LNCaP clone FGC (cell line): ENCODE data around the gene IL1RL2.

ENCODE experiments used
- DNase-seq: peaks from one replicate; pipeline ENCODE4 v3.0.0-alpha.2; 2011; ENCODE audit warnings: low read depth
- H3K4me3 ChIP-seq: 2 replicates; pipeline ENCODE4 v1.5.1; 2011; ENCODE audit warnings: mild to moderate bottlenecking, low read depth, low read length, control low read depth
- CTCF ChIP-seq: IDR thresholded peaks from 2 replicates; pipeline ENCODE4 v1.5.1; 2012; ENCODE audit warnings: mild to moderate bottlenecking; ENCODE audit not compliant: control insufficient read depth, insufficient read depth; ENCODE audit errors: extremely low read depth

Gene IL1RL2

GRCh38 chr2:102141970-102142828 is 44.6 kb upstream of the IL1RL2 start, which contains the start of gene IL1R1:
Gene IL1R1, plus strand, starts transcription at chr2:102142746. Its CDS starts 14,979 bp downstream, at chr2:102157725.
- peak within 1 kb of the TSS; percentile 62 for H3K4me3 ChIP-seq
- TF ChIP-seq CTCF, result no peak
- DNase-seq, result no peak

GRCh38 chr2:102142829-102143449 is 43.9 kb upstream of the IL1RL2 start:
- DNase-seq, result no peak
- no peak for TF ChIP-seq CTCF
- peak overlapping the region; percentile 62 for H3K4me3 ChIP-seq

- TF ChIP-seq CTCF, result no peak
- no peak for DNase-seq
- peak overlapping the region; percentile 62 for H3K4me3 ChIP-seq
Measured at GRCh38 chr2:102143450-102143985, 43.3 kb upstream of the IL1RL2 start.

- no peak for TF ChIP-seq CTCF
- no peak for DNase-seq
- H3K4me3 ChIP-seq, result no peak overlapping the region
Measured at GRCh38 chr2:102144128-102144527, 42.7 kb upstream of the IL1RL2 start.

GRCh38 chr2:102145107-102145506 is 41.7 kb upstream of the IL1RL2 start:
- H3K4me3 ChIP-seq, result no peak overlapping the region
- no peak for DNase-seq
- TF ChIP-seq CTCF, result no peak

- no peak for TF ChIP-seq CTCF
- DNase-seq, result no peak
- no peak overlapping the region for H3K4me3 ChIP-seq
Measured at GRCh38 chr2:102145934-102146333, 40.9 kb upstream of the IL1RL2 start.
